ENCODE data around the gene S100A7.

The S100A7 gene

GRCh38 chr1:153460551-153460950 is at the start of gene S100A7:
S100A7 (minus strand) TSS chr1:153460651; CDS start chr1:153459013, 1,638 bp downstream.
- DNase-seq (ENCODE audit: low read depth in 3 of 3) = no peak

- DNase-seq (ENCODE audit: low read depth in 3 of 3) = peak; percentile 47 to 70 (median 60)
These were observed 49.4 kb upstream of the S100A7 start for GRCh38 chr1:153509729-153510354.

- no peak for DNase-seq (ENCODE audit: low read depth in 3 of 3)
These were observed 48.6 kb upstream of the S100A7 start for GRCh38 chr1:153509036-153509435.

GRCh38 chr1:153507926-153508583 is 47.6 kb upstream of the S100A7 start:
- DNase-seq (ENCODE audit: low read depth in 3 of 3) = no peak

- no peak for DNase-seq (ENCODE audit: low read depth in 3 of 3)
These were observed 46.5 kb upstream of the S100A7 start for GRCh38 chr1:153506831-153507413.

- no peak for DNase-seq (ENCODE audit: low read depth in 3 of 3)
These were observed 45.9 kb upstream of the S100A7 start for GRCh38 chr1:153506386-153506785.

GRCh38 chr1:153505576-153505975 is 45.1 kb upstream of the S100A7 start:
- DNase-seq (ENCODE audit: low read depth in 3 of 3) = no peak

- no peak for DNase-seq (ENCODE audit: low read depth in 3 of 3)
These were observed 43.3 kb upstream of the S100A7 start for GRCh38 chr1:153503766-153504165.

GRCh38 chr1:153498746-153499145 is 38.3 kb upstream of the S100A7 start:
- no peak for DNase-seq (ENCODE audit: low read depth in 3 of 3)

GRCh38 chr1:153495536-153495935 is 35.1 kb upstream of the S100A7 start:
- no peak for DNase-seq (ENCODE audit: low read depth in 3 of 3)

GRCh38 chr1:153494976-153495535 is 34.6 kb upstream of the S100A7 start:
- DNase-seq (ENCODE audit: low read depth in 3 of 3) = peak; percentile 59 to 75 (median 74)

- no peak for DNase-seq (ENCODE audit: low read depth in 3 of 3)
These were observed 33.0 kb upstream of the S100A7 start for GRCh38 chr1:153493343-153493960.

- DNase-seq (ENCODE audit: low read depth in 3 of 3) = no peak
These were observed 30.0 kb upstream of the S100A7 start for GRCh38 chr1:153490272-153491051.

GRCh38 chr1:153488731-153489130 is 28.3 kb upstream of the S100A7 start:
- no peak for DNase-seq (ENCODE audit: low read depth in 3 of 3)

GRCh38 chr1:153487707-153488106 is 27.3 kb upstream of the S100A7 start:
- DNase-seq (ENCODE audit: low read depth in 3 of 3) = no peak

- no peak for DNase-seq (ENCODE audit: low read depth in 3 of 3)
These were observed 25.4 kb upstream of the S100A7 start for GRCh38 chr1:153485863-153486262.

GRCh38 chr1:153483776-153484175 is 23.3 kb upstream of the S100A7 start:
- no peak for DNase-seq (ENCODE audit: low read depth in 3 of 3)

GRCh38 chr1:153481124-153481523 is 20.7 kb upstream of the S100A7 start:
- no peak for DNase-seq (ENCODE audit: low read depth in 3 of 3)

GRCh38 chr1:153478692-153479618 is 18.5 kb upstream of the S100A7 start:
- no peak for DNase-seq (ENCODE audit: low read depth in 3 of 3)

GRCh38 chr1:153478047-153478691 is 17.7 kb upstream of the S100A7 start:
- no peak for DNase-seq (ENCODE audit: low read depth in 3 of 3)
